Stimulated activated CD8-positive, alpha-beta memory T cell treated with anti-CD3 and anti-CD28 coated beads, Interleukin-7, amount 100 ng/mL, for 4 hours (primary cell): ENCODE measurements around the gene FER.
A peak's percentile ranks its signal among the peaks of the same experiment; 100 is the strongest.
"Not testable (repeated sequence)": the region's sequence is repeated elsewhere in the genome, so short reads cannot be mapped to it uniquely, and the experiment has no call there.

Experiments used
- DNase-seq, 2 donors: peaks; one replicate each; pipeline ENCODE4 v3.0.0-alpha.2; 2020; ENCODE audit warnings: low read depth in 2 of 2

FER gene

DNA sequence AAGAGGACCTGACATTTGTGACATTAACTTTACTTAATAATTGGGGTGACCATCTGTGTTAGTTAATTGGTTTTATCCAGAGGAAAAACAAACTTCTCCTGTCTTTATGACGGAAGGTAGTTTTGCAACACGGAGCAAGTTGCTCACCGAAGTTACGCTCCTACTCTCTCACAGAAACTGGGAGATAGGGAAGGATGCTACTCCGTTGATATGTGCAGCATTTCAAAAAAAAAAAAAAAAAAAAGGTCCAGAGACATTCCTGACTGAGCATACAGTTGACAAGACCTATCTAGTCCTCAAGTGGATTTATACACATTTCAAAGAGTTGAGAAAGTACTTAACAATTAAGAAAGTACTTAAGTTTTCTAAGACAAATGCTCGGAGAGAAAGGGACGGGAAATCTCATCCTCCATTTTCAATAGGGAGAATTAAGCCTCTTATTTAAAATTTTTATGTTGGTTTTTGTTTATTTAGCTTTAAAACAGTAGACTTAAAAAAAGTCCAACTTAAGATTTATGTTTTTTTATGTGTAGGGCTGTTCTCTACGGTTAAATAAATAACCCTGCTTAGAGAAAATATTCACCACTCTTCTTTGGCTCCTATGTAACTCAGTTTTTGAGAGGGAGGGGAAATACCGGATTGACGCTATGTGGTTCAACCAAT is 455 bp upstream of the FER start:
- DNase-seq = no peak

DNA sequence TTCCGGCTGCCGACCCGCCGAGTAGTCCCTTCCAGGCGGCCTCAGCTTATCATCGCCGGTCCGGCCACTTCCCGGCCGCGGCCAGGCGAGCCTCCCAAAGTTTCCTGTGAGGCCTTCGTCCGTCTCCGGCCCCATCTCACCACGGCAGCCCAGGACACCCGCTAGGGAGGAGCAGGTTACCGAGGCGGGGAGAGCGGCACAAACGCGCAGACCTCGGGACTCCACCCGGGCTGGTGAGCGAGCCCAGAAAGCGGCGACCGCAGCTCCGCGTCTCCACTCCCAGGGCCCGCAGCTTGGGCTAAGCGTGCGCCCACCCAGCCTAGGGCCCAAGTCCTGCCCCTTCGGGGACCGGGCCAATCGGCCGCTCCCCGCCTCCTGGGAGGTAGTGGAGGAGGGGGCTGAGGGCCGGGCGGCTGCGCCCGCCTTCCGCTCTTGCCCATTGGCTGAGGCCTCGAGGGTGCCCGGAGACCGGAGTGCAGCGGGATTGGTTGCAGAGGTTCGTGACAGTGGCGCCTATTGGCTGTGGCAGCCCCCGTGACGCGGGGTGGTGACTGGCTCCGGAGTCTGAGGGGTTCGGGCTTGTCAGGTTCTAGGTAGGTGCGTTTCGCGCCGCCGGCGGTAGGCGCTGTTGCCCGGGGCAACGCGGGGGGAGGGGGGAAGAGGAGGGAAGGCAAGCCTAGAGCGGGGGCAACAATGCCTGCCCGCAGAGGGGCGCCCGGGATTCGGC is 867 bp downstream of the FER start:
- peak; percentile 96 to 98 for DNase-seq

DNA sequence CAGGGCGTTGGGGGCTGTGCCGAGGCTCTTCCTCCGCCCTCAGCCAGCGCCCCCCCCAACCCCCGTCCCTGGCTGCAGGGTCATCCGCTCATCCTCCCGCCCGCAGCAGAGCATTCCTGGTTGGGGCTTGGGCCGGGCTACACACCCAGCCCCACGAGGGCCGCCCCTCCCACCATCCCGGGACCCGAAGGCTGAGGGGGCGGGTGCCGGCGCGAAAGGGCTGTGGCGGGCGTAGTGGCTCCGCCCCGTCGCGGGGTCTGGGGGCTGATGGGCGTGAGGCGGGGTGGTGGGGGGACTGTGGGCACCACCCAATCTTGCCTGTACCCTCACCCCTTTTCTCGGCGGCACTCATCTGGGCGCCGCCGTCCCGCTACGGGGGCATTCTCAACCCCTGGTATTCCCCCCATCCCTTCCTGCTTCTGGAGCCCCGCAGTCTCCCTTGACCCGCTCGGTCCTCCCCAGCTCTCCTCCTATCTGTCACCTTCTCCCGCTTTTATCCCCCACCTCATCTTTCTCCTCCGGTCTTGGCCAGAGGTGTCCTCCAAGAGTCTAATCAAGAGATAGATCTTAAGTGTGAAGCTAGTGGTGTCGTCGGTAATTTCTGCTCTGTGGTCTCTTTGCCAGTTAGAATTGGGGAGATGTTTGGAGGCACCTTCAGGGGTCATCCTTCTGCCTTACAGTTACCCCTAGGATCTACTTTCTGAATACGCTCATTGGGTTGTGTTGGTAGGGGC is 1.6 kb downstream of the FER start:
- DNase-seq = no peak

DNA sequence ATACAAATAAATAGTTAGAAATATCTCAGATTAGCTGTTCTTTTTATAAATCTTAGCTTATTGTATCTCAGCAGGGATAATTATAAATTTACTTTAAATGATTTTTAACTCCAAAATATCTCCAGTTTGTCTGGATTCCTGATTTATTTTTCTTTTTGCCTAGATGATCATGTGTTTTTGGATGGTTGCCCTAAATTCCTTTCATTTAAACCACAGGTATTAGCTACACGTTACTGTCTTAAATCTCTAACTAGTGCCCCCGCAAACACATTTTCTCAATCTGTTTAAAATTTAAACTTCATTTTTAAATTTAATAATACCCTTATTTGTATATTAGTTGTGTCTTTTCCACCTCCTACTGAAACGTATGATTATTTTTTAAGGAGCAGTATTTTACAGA is 5.6 kb downstream of the FER start:
- no peak for DNase-seq

GRCh38 chr5:108753877-108754276 is 6.2 kb downstream of the FER start:
- DNase-seq = no peak

DNA sequence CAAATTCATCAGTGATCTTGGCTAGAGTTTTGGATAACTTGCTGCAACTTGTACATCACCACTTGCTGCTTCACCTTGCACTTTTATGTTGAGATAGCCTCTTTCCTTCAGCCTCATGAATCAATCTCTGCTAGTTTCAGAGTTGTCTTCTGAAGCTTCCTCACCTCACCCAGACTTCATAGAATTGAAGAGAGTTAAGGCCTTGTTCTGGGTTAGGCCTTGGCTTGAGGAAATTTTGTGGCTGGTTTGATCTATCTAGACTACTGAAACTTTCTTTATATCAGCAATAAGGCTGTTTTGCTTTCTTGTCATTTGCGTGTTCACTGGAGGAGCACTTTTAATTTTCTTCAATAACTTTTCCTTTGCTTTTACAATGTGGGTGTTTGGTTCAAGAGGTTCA is 12.8 kb downstream of the FER start:
- DNase-seq = no peak

DNA sequence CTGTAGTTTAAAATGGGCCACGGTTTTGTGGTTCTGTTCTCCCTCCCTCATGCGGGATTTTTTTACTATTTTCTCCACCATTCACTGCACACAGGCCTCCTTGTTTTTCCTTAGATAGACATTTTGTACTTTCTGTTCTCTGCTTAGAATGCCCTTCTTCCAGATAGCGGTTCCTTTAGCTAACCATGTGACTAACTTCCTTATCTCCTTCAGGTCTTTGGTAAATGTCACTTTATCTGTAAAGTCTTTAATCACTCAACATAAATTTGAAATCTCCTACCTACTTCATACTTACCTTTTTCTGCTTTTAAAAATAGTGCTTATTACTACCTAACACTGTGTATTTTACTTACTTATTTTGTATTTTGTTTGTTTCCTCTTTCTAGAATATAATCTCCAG is 15.0 kb downstream of the FER start:
- DNase-seq = no peak

- no peak for DNase-seq
Measured at GRCh38 chr5:108763222-108763916, 15.7 kb downstream of the FER start.

GRCh38 chr5:108765647-108766046 is 17.9 kb downstream of the FER start:
- no peak for DNase-seq

- not testable (repeated sequence) for DNase-seq
Measured at GRCh38 chr5:108766916-108767315, 19.2 kb downstream of the FER start.

DNA sequence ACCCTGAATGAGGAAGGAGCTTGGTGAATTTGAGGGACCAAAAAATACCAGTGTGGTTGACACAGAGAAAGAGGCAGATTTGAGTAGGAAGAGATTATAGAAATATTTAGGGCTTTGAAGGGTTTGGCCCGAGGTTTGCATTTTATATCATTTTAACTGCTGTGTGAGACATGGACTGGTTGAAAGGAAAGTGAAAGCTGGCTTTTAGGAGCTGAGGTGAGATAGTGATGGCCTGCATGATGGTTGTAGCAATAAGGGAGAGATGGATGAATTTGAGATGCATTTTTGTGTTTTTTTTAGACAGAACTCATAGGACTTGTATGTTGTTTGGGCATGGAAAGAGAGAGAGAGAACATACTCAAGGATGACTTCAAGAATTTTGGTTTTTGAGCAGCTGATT is 21.7 kb downstream of the FER start:
- no peak for DNase-seq

- DNase-seq = no peak
Measured at GRCh38 chr5:108772626-108773025, 24.9 kb downstream of the FER start.

DNA sequence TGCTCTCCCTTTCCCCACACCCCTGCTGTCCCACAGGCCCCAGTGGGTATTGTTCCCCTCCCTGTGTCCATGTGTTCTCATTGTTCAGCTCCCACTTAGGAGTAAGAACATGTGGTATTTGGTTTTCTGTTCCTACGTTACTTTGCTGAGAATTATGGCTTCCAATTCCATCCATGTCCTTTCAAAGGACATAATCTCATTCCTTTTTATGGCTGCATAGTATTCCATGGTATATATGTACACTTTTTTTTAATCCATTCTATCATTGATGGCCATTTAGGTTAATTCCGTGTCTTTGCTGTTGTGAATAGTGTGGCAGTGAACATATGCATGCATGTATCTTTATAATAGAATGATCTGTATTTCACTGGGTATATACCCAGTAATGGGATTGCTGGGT is 25.6 kb downstream of the FER start:
- DNase-seq = no peak

DNA sequence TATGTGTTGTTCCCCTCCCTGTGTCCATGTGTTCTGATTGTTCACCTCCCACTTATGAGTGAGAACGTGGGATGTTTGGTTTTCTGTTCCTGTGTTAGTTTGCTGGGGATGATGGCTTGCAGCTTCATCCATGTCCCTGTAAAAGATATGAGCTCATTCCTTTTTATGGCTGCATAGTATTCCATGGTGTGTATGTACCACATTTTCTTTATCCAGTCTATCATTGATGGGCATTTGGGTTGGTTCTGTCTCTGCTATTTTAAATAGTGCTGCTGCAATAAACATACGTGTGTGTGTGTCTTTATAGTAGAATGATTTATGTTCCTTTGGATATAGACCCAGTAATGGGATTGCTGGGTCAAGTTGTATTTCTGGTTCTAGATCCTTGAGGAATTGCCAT is 26.4 kb downstream of the FER start:
- not testable (repeated sequence) for DNase-seq

DNA sequence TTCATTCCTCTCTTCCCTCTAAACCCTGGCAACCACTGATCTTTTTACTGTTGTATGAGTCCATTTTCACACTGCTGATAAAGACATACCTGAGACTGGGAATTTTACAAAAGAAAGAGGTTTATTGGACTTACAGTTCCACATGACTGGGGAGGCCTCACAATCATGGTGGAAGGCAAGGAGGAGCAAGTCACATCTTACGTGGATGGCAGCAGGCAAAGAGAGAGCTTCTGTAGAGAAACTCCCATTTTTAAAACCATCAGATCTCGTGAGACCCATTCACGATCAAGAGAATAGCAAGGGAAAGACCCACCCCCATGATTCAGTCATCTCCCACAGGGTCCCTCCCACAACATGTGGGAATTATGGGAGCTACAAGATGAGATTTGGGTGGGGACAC is 29.9 kb downstream of the FER start:
- not testable (repeated sequence) for DNase-seq

GRCh38 chr5:108784577-108784976 is 36.9 kb downstream of the FER start:
- not testable (repeated sequence) for DNase-seq

GRCh38 chr5:108786806-108787483 is 39.2 kb downstream of the FER start:
- DNase-seq = no peak

DNA sequence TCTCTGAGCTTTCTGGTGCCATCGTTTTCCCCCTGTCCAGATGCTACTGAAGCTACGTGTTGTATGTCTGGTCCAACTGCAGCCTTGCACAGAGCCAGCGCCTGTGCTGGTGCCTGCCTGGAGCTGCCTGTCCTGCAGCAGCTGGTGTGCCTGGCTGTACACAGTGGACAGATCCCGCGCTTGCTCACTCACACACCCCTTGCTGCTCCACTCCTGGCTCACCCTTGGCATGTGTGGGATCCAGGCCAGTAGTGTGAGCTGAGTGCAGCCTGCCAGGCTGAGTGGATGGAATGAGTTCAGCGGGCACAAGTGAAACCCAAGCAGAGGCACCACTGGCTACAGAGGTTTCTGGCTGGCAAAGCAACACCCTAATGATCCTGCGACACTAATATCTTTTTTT is 40.4 kb downstream of the FER start:
- DNase-seq = no peak

GRCh38 chr5:108793207-108793606 is 45.5 kb downstream of the FER start:
- DNase-seq = no peak

- DNase-seq = not testable (repeated sequence)
Measured at GRCh38 chr5:108794349-108794748, 46.7 kb downstream of the FER start.

DNA sequence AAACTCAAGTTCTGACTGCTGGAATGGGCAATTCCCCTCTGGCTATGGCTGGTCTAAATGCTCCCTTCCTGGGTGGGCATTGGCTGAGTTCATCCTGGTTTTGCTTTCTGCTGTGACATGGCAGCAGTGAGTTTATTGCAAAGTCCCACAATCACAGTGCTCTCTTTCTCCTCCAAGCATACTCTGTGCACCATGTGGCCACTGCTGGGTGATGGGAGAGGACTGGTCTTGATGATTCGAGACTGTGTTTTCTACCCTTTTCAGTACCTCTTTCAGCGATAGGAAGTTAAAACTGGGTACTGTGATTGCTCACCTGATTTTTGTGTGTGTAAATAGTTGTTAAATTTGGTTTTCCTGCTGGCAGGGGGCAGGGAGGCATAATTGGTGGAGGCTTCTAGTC is 49.7 kb downstream of the FER start:
- DNase-seq = no peak

GRCh38 chr5:108797986-108798385 is 50.3 kb downstream of the FER start:
- no peak for DNase-seq
